ENCODE data around the gene PADI3. TPM values are rescaled to one million over a fixed set of nuclear protein-coding genes. Genes with fewer than 3 reads are reported as not detected.

The PADI3 gene
- total RNA-seq, 1 donor from 2014 or later = not detected

- no peak overlapping the region for H3K4me3 Mint-ChIP-seq (ENCODE audit: unreplicated experiment)
- no peaks in the 10 kb centered on the region for H3K4me1 Mint-ChIP-seq (ENCODE audit: low read depth)
- peaks cover 9% of the 10 kb centered on the region for H3K27me3 Mint-ChIP-seq (ENCODE audit: low read depth)
- no peak for DNase-seq (ENCODE audit: low spot score)
- TF ChIP-seq CTCF (IDR thresholded peaks at IDR 0.05) = no peak
- H3K9me3 Mint-ChIP-seq (ENCODE audit: low read depth) = peaks cover 6% of the 10 kb centered on the region
- H3K36me3 Mint-ChIP-seq (ENCODE audit: low read depth) = peaks cover 1% of the 10 kb centered on the region
- H3K27ac Mint-ChIP-seq (ENCODE audit: unreplicated experiment) = no peak overlapping the region
Measured at GRCh38 chr1:17259233-17259873, 10.5 kb downstream of the PADI3 start.

- no peak for DNase-seq (ENCODE audit: low spot score)
- Mint-ChIP-seq H3K4me1 (ENCODE audit: low read depth) (no peaks in the 10 kb centered on the region), H3K4me3 (ENCODE audit: unreplicated experiment) (no peak overlapping the region), H3K27me3 (ENCODE audit: low read depth) (peaks cover 9% of the 10 kb centered on the region), H3K36me3 (ENCODE audit: low read depth) (peaks cover 1% of the 10 kb centered on the region), H3K27ac (ENCODE audit: unreplicated experiment) (no peak overlapping the region), H3K9me3 (ENCODE audit: low read depth) (peaks cover 6% of the 10 kb centered on the region)
- TF ChIP-seq CTCF (IDR thresholded peaks at IDR 0.05) = no peak
Measured at GRCh38 chr1:17260264-17260663, 11.4 kb downstream of the PADI3 start.

- Mint-ChIP-seq H3K27me3 (ENCODE audit: low read depth) (peaks cover 6% of the 10 kb centered on the region), H3K4me1 (ENCODE audit: low read depth) (no peaks in the 10 kb centered on the region), H3K36me3 (ENCODE audit: low read depth) (peaks cover 1% of the 10 kb centered on the region), H3K4me3 (ENCODE audit: unreplicated experiment) (no peak overlapping the region), H3K27ac (ENCODE audit: unreplicated experiment) (no peak overlapping the region), H3K9me3 (ENCODE audit: low read depth) (peaks cover 6% of the 10 kb centered on the region)
- no peak for TF ChIP-seq CTCF (IDR thresholded peaks at IDR 0.05)
- DNase-seq (ENCODE audit: low spot score) = no peak
Measured at GRCh38 chr1:17260738-17261137, 11.8 kb downstream of the PADI3 start.

- Mint-ChIP-seq H3K36me3 (ENCODE audit: low read depth) (peaks cover 1% of the 10 kb centered on the region), H3K27ac (ENCODE audit: unreplicated experiment) (no peak overlapping the region), H3K9me3 (ENCODE audit: low read depth) (peaks cover 6% of the 10 kb centered on the region), H3K27me3 (ENCODE audit: low read depth) (peaks cover 2% of the 10 kb centered on the region), H3K4me3 (ENCODE audit: unreplicated experiment) (no peak overlapping the region), H3K4me1 (ENCODE audit: low read depth) (no peaks in the 10 kb centered on the region)
- TF ChIP-seq CTCF (IDR thresholded peaks at IDR 0.05) = no peak
- DNase-seq (ENCODE audit: low spot score) = no peak
Measured at GRCh38 chr1:17263936-17264335, 15.0 kb downstream of the PADI3 start.

GRCh38 chr1:17264470-17264869 lies 15.6 kb downstream of the PADI3 start:
- no peak for TF ChIP-seq CTCF (IDR thresholded peaks at IDR 0.05)
- H3K36me3 Mint-ChIP-seq (ENCODE audit: low read depth) = peaks cover 1% of the 10 kb centered on the region
- no peaks in the 10 kb centered on the region for H3K4me1 Mint-ChIP-seq (ENCODE audit: low read depth)
- no peak overlapping the region for H3K27ac Mint-ChIP-seq (ENCODE audit: unreplicated experiment)
- no peak overlapping the region for H3K4me3 Mint-ChIP-seq (ENCODE audit: unreplicated experiment)
- peaks cover 2% of the 10 kb centered on the region for H3K27me3 Mint-ChIP-seq (ENCODE audit: low read depth)
- no peak for DNase-seq (ENCODE audit: low spot score)
- H3K9me3 Mint-ChIP-seq (ENCODE audit: low read depth) = peaks cover 6% of the 10 kb centered on the region

All from chondrocyte (in vitro differentiated cells).